KOPT-K1 (cell line): ENCODE results near the gene DDX28.
"Not testable (repeated sequence)": the region's sequence is repeated elsewhere in the genome, so short reads cannot be mapped to it uniquely, and the experiment has no call there.

Experiments
- H3K27ac ChIP-seq: fragments of 200-600 bp; sonication (generic); 2 replicates; pipeline ENCODE4 v1.5.1; 2016; ENCODE audit warnings: antibody characterized with exemption, mild to moderate bottlenecking, low read depth, low read length; ENCODE audit not compliant: poor library complexity, severe bottlenecking
- H3K36me3 ChIP-seq: fragments of 200-600 bp; sonication (generic); 2 replicates; pipeline ENCODE4 v1.5.1; 2017; ENCODE audit warnings: antibody characterized with exemption, mild to moderate bottlenecking, low read length, moderate library complexity; ENCODE audit not compliant: insufficient read depth
- H3K9me3 ChIP-seq: fragments of 200-600 bp; sonication (generic); 2 replicates; pipeline ENCODE4 v1.5.1; 2017; ENCODE audit warnings: antibody characterized with exemption, low read length, mild to moderate bottlenecking; ENCODE audit not compliant: insufficient read depth, poor library complexity, severe bottlenecking

The DDX28 gene

DNA sequence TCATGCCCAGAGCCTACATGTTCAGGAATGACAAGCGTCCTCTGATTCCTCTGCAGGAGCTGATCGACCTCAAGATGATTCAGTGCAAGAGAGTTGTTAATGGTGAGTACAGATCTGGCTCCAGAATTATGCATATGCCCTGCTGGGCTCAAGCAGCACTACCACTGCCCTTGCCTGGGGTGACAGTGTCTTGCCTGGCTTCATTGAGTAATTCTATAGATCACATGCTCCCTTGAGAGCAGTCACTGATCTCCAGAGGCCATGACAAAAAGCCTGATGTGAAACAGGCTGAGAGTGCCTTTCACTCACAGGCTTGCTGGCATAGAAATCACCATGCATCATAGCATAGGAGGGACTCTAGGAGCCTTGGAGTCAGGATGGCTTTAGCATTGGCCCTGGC is 26.4 kb upstream of the DDX28 start:
- Histone ChIP-seq H3K9me3 (no peaks in the 10 kb centered on the region), H3K27ac (no peak overlapping the region), H3K36me3 (peaks cover 53% of the 10 kb centered on the region)

DNA sequence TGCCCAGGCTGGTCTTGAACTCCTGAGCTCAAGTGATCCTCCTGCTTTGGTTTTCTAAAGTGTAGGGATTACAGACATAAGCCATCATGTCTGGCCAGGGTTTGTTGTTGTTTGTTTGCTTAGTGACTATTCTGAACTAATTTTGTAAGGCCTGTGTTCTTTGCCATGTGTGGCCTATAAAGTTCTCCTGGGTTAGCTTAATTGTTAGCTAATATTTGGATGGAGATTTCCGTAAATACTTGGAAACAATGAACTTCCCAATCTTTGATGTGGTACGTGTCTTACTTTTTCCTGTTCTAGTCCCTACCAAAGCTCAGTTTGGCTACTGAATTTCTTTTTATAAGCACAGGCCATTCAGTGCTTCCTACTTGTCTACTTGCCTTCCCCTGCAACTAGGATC is 25.0 kb upstream of the DDX28 start:
- Histone ChIP-seq H3K36me3 (peaks cover 42% of the 10 kb centered on the region), H3K9me3 (no peaks in the 10 kb centered on the region), H3K27ac (no peak overlapping the region)

DNA sequence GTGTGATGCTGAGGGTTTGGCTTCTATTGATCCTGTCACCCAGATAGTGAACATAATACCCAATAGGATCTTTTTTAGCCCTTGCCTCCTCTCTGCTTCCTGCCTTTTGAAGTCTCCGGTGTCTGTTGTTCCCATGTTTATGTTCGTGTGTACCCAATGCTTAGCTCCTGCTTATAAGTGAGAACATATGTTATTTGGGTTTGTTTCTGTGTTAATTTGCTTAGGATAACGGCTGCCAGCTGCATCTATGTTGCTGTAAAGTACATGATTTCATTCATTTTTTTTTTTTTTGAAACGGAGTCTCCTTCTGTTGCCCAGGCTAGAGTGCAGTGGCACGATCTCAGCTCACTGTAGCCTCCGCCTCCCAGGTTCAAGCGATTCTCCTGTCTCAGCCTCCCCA is 23.1 kb upstream of the DDX28 start:
- H3K9me3 ChIP-seq, result no peaks in the 10 kb centered on the region
- no peak overlapping the region for H3K27ac ChIP-seq
- H3K36me3 ChIP-seq, result peaks cover 29% of the 10 kb centered on the region

DNA sequence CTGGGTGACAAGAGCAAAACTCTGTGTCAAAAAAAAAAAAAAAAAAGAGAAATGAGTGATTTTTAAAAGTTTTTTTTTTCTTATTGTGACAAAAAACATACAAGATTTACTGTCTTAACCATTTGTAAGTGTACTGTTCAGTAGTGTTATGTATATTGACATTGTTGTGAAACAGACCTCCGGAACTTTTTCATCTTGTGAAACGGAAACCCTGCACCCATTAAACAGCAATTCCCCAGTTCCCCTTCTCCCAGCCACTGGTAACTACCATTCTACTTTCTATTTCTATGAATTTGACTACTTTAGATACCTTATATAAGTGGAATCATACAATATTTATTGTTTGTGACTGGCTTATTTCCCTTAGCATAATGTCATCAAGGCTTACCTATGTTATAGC is 18.8 kb upstream of the DDX28 start:
- Histone ChIP-seq H3K9me3 (no peaks in the 10 kb centered on the region), H3K27ac (no peak overlapping the region), H3K36me3 (peaks cover 25% of the 10 kb centered on the region)

DNA sequence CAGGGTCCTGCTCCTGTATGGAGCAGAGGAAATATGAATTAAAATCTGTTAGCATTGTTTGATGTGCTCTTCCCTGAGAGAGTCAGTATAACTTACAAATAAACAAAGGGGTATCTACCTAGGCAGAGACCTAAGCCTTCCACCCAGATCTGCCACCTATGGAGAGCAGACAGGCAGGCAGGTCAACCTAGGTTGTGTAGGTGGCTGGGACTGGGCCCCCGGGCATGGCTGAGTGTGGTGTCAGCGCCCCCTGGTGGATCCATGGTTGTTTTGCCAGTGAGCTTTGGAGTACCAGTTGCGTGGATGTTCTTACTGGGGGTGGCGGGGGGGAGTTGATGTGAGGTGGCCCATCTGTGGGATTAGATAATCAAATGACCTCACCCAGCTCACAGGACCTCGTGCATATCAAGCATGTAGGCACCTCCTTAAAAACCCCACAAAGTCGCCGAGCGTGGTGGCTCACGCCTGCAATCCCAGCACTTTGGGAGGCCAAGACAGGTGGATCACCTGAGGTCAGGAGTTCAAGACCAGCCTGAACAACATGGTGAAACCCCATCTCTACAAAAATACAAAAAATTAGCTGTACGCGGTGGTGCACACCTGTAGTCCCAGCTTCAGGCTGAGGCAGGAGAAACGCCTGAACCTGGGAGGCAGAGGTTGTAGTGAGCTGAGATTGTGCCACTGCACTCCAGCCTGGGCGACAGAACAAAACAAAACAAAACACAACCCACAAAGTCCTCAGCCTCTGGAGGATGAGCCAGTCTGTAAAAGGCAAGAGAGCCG is 17.7 kb upstream of the DDX28 start:
- Histone ChIP-seq H3K27ac (no peak overlapping the region), H3K9me3 (no peaks in the 10 kb centered on the region), H3K36me3 (peaks cover 25% of the 10 kb centered on the region)

DNA sequence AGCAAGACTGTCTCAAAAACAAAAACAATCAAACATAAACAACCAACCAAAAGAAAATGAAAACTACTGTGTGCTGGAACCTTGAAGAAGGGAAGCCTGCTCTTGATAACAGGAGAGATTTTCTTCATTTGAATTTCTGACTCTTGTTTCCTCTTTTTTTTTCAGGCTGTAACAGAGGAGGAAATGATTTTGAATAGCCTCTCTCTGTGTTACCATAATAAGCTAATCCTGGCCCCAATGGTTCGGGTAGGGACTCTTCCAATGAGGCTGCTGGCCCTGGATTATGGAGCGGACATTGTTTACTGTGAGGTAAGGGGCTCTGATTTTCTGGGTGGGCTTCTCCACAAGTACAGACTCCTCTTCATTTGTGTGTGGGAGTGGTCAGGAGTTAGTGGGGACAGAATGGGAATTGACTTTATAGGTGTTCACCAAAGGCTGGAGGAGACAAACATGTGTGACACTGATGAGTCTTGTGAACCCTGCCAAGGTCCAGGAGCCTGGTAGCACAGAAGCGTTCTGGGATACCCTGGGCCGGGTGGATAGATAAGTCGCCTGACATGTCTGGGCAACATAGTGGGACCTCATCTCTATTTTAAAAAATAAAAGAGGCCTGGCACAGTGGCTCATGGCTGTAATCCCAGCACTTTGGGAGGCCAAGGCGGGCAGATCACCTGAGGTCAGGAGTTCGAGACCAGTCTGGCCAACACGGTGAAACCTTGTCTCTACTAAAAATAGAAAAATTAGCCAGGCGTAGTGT is 15.0 kb upstream of the DDX28 start:
- Histone ChIP-seq H3K27ac (no peak overlapping the region), H3K9me3 (no peaks in the 10 kb centered on the region), H3K36me3 (peaks cover 21% of the 10 kb centered on the region)

DNA sequence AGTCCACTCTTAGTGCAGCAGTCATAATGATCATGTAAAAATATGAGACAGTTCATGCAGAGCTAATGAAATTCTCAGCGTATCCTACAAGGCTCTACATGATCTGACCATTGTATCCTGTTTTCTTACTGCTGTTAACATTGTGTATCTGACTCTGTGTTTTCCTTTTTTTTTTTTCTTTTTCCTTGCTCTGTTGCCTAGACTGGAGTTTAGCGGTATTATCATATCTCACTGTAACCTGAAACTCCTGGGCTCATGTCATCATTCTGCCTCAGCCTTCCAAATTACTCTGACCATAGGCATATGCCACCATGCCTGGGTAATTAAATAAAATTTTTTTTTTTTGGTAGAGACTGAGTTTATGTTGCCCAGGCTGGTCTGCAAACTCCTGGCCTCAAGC is 12.2 kb upstream of the DDX28 start:
- H3K27ac ChIP-seq, result no peak overlapping the region
- H3K36me3 ChIP-seq, result peaks cover 14% of the 10 kb centered on the region
- no peaks in the 10 kb centered on the region for H3K9me3 ChIP-seq

DNA sequence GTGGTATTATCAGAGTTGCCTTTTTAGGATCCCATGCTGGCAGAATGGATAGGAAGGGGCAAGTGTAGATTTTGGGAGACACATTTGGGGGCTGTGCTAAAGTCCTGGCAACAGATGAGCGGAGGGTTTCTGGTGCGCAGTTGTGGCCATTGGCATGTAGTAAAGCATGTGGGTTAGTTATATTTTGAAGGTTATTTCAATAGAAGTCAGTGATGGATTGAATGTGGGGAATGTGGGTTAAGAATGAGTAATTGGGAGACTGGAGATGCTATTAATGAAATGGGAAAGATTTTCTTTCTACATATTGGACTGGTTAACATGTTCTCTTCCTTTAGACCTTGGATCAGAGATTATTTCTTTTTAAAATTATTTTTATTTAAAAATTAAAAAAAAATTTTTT is 10.1 kb upstream of the DDX28 start:
- Histone ChIP-seq H3K27ac (no peak overlapping the region), H3K36me3 (peaks cover 23% of the 10 kb centered on the region; the same call in 1 of the 2 replicates)

DNA sequence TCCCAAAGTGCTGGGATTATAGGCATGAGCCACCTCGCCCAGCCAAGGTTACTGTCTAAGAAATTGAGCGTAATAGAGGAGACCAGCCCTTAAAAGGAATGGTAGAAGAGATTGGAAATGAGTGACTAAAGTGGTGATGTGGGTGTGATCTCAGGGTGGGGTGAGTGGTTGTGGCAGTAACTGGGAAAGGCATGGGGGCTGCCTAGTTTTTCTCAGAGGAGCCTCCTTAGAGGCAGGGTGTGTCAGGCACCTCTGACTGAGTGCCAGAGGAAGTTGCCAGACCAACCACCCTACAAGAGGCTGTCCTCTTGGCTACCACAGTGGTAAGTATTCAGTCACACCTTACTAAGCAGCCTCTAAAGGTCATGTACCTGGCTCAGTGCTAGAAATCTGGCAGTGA is 8.9 kb upstream of the DDX28 start:
- Histone ChIP-seq H3K9me3 (no peaks in the 10 kb centered on the region), H3K36me3 (peaks cover 31% of the 10 kb centered on the region; the same call in 1 of the 2 replicates), H3K27ac (no peak overlapping the region)

More for the DNA sequence above, 10.1 kb upstream of the DDX28 start:
- H3K9me3 ChIP-seq, result no peaks in the 10 kb centered on the region

DNA sequence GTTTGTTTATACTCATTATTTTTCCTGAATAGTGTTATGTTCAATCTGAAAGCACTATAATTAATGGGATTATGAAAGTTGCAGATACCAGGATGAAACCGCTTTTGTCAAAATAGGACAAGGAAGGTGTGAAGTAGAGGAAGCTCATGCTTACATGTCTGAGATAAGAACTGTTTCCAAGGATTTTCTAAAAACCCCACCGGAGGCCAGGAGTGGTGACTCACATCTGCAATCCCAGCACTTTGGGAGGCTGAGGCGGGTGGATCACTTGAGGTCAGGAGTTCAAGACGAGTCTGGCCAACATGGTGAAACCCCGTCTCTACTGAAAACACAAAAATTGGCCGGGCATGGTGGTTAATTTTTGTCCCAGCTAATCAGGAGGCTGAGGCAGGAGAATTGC is 7.1 kb upstream of the DDX28 start:
- not testable (repeated sequence) for H3K9me3 ChIP-seq, H3K27ac ChIP-seq
- H3K36me3 ChIP-seq, result peaks cover 45% of the 10 kb centered on the region; the same call in 1 of the 2 replicates

DNA sequence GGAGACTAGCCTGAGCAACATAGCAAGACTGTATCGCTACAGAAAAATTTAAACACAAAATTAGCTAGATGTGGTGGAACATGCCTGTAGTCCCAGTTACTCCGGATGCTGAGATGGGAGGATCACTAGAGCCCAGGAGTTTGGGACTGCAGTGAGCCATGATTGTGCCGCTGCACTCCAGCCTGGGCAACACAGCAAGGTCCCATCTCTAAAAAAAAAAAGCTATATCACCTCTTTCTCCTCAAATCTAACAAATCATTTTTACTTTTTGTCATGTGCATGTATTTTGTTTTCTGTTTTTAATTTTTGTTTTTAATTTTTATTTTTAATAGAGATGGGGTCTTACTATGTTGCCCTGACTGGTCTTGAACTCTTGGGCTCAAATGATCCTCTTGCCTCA is 6.0 kb upstream of the DDX28 start:
- Histone ChIP-seq H3K27ac (no peak overlapping the region), H3K36me3 (peaks cover 45% of the 10 kb centered on the region; the same call in 1 of the 2 replicates), H3K9me3 (no peaks in the 10 kb centered on the region)

DNA sequence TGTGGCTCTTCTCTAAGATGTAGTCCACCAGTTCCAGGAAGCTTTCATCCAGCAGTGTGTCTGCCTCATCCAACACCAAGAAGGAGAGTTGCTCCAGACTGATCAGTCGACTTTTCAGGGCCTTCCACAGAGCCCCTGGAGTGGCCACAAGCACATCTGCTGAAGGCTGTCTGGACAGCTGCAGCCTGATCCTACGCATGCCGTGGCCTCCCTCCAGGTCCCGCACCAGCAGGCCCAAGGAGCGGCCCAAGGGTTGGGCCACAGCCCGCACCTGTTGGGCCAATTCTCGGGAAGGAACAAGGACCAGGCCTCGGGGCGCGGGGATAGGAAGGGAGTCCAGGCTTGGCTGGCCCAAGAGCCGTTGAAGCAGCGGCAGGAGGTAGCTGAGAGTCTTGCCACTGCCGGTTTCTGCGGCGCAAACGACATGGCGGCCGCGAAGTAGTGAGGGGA is 729 bp downstream of the DDX28 start:
- H3K9me3 ChIP-seq, result no peaks in the 10 kb centered on the region
- H3K27ac ChIP-seq, result peak overlapping the region; percentile 72
- peaks cover 35% of the 10 kb centered on the region for H3K36me3 ChIP-seq

DNA sequence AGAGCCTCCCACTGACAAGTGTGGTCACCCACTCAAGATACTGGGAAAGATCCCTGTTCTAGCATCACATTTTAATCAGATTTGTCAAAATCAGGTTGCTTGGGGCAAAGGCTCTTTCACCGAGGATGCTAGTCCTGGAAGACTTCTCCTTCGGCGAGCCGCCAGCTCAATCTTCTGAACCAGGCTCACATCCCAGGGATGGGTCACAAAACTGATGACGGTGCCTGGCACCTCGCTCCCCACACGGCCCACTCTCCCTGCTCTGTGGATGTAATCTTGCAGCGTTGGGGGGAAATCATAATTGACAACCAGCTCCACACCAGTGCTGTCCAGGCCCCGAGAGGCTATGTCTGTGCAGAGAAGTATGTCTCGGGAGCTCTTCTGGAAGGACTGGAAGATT is 1.5 kb downstream of the DDX28 start:
- Histone ChIP-seq H3K27ac (no peak overlapping the region), H3K9me3 (no peaks in the 10 kb centered on the region), H3K36me3 (peaks cover 27% of the 10 kb centered on the region)

DNA sequence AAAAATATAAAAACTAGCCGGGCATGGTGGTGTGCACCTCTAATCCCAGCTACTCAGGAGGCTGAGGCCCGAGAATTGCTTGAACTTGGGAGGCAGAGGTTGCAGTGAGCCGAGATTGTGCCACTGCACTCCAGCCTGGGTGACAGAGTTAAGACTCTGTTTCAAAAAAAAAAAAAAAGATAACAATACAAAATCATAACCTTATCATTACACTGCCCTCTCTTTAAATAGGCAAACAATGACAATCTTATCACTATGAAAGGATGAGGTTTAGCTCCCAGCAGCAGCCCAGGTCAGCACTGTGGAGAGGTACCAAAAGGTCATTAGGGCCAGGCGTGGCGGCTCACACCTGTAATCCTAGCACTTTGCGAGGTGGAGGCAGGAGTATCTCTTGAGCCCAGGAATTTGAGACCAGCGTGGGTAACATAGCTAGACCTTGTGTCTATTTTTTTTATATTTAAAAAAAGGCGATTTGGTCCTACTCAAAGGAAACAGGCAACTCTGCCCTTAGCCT is 3.8 kb downstream of the DDX28 start:
- no peak overlapping the region for H3K27ac ChIP-seq
- H3K9me3 ChIP-seq, result no peaks in the 10 kb centered on the region
- peaks cover 18% of the 10 kb centered on the region for H3K36me3 ChIP-seq

DNA sequence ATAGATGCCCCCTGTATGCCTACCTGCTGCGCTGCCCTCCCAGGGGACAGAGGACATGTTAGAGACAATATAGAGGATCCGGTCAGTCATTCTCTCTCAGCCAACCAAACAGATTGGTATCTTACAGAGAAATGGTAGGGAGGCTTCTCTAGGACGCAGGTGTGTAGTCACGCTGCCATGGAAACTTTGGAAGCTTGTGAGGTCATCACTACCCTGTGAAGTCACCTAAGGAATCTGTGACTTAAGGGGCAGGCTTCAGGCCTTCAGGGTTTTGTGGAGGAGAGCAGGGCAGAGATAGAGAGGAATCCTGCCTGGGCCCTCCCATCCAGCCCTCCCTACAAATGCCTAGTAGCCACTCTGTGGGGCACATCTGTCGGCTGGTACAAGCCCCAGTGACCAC is 7.4 kb downstream of the DDX28 start, which contains the start of gene DPEP2NB:
DPEP2NB (minus strand) TSS at position 231 of the 400 bp plus-strand sequence; CDS start at position 90, 141 bp downstream.
- no peaks in the 10 kb centered on the region for H3K9me3 ChIP-seq
- no peak within 1 kb of the TSS for H3K27ac ChIP-seq
- peaks cover 4% of the 10 kb centered on the region; the same call in 1 of the 2 replicates for H3K36me3 ChIP-seq
